Measurements from ENCODE around the gene PSME2. TPM values are rescaled to one million over a fixed set of nuclear protein-coding genes. Genes with fewer than 3 reads are reported as not detected.

PSME2 gene
- total and polyA plus RNA-seq, 2 of the 13 experiments (the other 11 are each of a cell fraction or from before 2014, with no cell fraction given), result 332 to 716 TPM

DNA sequence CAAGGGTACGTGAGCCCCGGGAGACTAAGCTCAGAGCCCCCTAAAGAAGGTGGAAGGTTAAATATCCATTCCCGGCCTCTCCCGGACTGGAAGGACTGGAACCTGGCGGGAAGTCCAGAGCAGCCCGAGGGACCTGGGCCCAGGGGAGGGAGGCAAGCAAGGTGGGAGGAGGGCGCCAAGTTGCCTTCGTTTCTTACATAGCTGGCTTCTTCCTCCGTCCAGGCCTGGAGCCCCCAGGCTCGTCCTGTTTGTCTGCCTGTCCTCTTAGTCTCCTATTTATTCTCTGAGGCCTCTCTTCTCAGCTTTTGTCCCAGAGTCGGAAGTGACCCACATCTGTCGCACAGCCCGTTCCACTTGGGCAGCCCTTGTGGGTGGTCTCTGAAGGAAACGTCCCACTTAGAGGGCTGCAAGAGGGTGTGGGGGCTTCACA is 51.6 kb downstream of the PSME2 start (continued):
- TF ChIP-seq USF2 (IDR thresholded peaks at IDR 0.05; ENCODE audit: low read depth, low read length), result no peak
- no peak for TF ChIP-seq USF2 (CRISPR knock-in tag; IDR thresholded peaks at IDR 0.05; ENCODE audit: borderline replicate concordance)
- TF ChIP-seq ZNF451 (CRISPR knock-in tag; IDR thresholded peaks at IDR 0.05), result no peak; the same call in 1 of the 2 replicates
- TF ChIP-seq ZBTB43 (CRISPR knock-in tag; conservative IDR thresholded peaks at IDR 0.05), result no peak
- TF ChIP-seq MATR3 (CRISPR knock-in tag; IDR thresholded peaks at IDR 0.05), result no peak
- TF ChIP-seq ZNF484 (CRISPR knock-in tag; IDR thresholded peaks at IDR 0.05; ENCODE audit: borderline replicate concordance, low read depth), result 0 out of 2 replicates have a peak, but pooled peaks have one; percentile 9
- TF ChIP-seq TMF1 (CRISPR knock-in tag; IDR thresholded peaks at IDR 0.05; ENCODE audit: low read depth), result no peak
- TF ChIP-seq ETV6 (CRISPR knock-in tag; conservative IDR thresholded peaks at IDR 0.05), result no peak
- no peak for TF ChIP-seq HCFC1 (IDR thresholded peaks at IDR 0.05; ENCODE audit: low read depth, low read length)
- TF ChIP-seq ZNF737 (CRISPR knock-in tag; IDR thresholded peaks at IDR 0.05; ENCODE audit: borderline replicate concordance), result no peak
- peak; percentile 21; the same call in 1 of the 2 replicates for TF ChIP-seq KDM5A (IDR thresholded peaks at IDR 0.05; ENCODE audit: borderline replicate concordance, low read length)
- peak; percentile 13 for TF ChIP-seq U2AF1 (optimal IDR thresholded peaks at IDR 0.05; ENCODE audit: low read depth, low read length)
- TF ChIP-seq U2AF2 (IDR thresholded peaks at IDR 0.05; ENCODE audit: low read depth, low read length), result no peak
- TF ChIP-seq HOXA7 (CRISPR knock-in tag; IDR thresholded peaks at IDR 0.05), result no peak
- TF ChIP-seq, protein P1, sequence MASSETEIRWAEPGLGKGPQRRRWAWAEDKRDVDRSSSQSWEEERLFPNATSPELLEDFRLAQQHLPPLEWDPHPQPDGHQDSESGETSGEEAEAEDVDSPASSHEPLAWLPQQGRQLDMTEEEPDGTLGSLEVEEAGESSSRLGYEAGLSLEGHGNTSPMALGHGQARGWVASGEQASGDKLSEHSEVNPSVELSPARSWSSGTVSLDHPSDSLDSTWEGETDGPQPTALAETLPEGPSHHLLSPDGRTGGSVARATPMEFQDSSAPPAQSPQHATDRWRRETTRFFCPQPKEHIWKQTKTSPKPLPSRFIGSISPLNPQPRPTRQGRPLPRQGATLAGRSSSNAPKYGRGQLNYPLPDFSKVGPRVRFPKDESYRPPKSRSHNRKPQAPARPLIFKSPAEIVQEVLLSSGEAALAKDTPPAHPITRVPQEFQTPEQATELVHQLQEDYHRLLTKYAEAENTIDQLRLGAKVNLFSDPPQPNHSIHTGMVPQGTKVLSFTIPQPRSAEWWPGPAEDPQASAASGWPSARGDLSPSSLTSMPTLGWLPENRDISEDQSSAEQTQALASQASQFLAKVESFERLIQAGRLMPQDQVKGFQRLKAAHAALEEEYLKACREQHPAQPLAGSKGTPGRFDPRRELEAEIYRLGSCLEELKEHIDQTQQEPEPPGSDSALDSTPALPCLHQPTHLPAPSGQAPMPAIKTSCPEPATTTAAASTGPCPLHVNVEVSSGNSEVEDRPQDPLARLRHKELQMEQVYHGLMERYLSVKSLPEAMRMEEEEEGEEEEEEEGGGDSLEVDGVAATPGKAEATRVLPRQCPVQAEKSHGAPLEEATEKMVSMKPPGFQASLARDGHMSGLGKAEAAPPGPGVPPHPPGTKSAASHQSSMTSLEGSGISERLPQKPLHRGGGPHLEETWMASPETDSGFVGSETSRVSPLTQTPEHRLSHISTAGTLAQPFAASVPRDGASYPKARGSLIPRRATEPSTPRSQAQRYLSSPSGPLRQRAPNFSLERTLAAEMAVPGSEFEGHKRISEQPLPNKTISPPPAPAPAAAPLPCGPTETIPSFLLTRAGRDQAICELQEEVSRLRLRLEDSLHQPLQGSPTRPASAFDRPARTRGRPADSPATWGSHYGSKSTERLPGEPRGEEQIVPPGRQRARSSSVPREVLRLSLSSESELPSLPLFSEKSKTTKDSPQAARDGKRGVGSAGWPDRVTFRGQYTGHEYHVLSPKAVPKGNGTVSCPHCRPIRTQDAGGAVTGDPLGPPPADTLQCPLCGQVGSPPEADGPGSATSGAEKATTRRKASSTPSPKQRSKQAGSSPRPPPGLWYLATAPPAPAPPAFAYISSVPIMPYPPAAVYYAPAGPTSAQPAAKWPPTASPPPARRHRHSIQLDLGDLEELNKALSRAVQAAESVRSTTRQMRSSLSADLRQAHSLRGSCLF (CRISPR knock-in tag; IDR thresholded peaks at IDR 0.05; ENCODE audit: borderline replicate concordance), result no peak
- TF ChIP-seq GABPA (IDR thresholded peaks at IDR 0.05; ENCODE audit: low read depth, low read length), result no peak
- TF ChIP-seq GABPA (CRISPR knock-in tag; IDR thresholded peaks at IDR 0.05; ENCODE audit: low read depth), result no peak
- no peak; the same call in 1 of the 2 replicates for TF ChIP-seq ZNF550 (CRISPR knock-in tag; IDR thresholded peaks at IDR 0.05; ENCODE audit: borderline replicate concordance)
- no peak; the same call in 1 of the 2 replicates for TF ChIP-seq THYN1 (CRISPR knock-in tag; IDR thresholded peaks at IDR 0.05; ENCODE audit: borderline replicate concordance, low read depth)
- TF ChIP-seq NR2F1 (CRISPR knock-in tag; IDR thresholded peaks at IDR 0.05), result peak in 1 of 2 experiments; percentile 5; a peak in 1 of 4 replicates
- no peak for TF ChIP-seq ZNF816 (CRISPR knock-in tag; IDR thresholded peaks at IDR 0.05; ENCODE audit: borderline replicate concordance)
- no peak for TF ChIP-seq NFE2L2 (IDR thresholded peaks at IDR 0.05; ENCODE audit: low read length)
- TF ChIP-seq SNAI1 (CRISPR knock-in tag; IDR thresholded peaks at IDR 0.05; ENCODE audit: borderline replicate concordance), result 0 out of 2 replicates have a peak, but pooled peaks have one; percentile 8
- TF ChIP-seq RBFOX2 (IDR thresholded peaks at IDR 0.05; ENCODE audit: low read depth, low read length), result no peak
